ENCODE data around the gene GRK7. TPM values are rescaled to one million over a fixed set of nuclear protein-coding genes. Genes with fewer than 3 reads are reported as not detected.
"Not testable (repeated sequence)": the region's sequence is repeated elsewhere in the genome, so short reads cannot be mapped to it uniquely, and the experiment has no call there.

GRK7 gene
- total and polyA plus RNA-seq, 12 donors = 0.07 to 0.11 (median 0.07) TPM; not detected in 9

GRCh38 chr3:141788149-141788548, 24.9 kb downstream of the GRK7 start:
- Histone ChIP-seq H3K4me3 (no peak overlapping the region), H3K27me3 (no peaks in the 10 kb centered on the region), H3K27ac (no peak overlapping the region), H3K36me3 (replicated peaks in 1 of 2) (no peaks in the 10 kb centered on the region), H3K9me3 (replicated peaks in 1 of 3) (no peaks in the 10 kb centered on the region), H3K4me1 (replicated peaks in 1 of 2) (no peaks in the 10 kb centered on the region)
- 78 to 90% (median 86%) methylated on average over 3 to 4 of the region's 4 CpGs for WGBS, 4 donors
- intact Hi-C loops (cut with DNase I) = no loop called here
- DNase-seq = no peak
- TF ChIP-seq CTCF (IDR thresholded peaks at IDR 0.05) (no peak), POLR2A (IDR thresholded peaks at IDR 0.05) (no peak)

- H3K36me3 ChIP-seq (replicated peaks in 1 of 2); intact Hi-C loops (cut with DNase I); H3K27ac ChIP-seq; H3K9me3 ChIP-seq (replicated peaks in 1 of 3); H3K4me3 ChIP-seq; H3K4me1 ChIP-seq (replicated peaks in 1 of 2); DNase-seq; H3K27me3 ChIP-seq: not testable (repeated sequence)
- 90 to 93% (median 92%) methylated on average over 5 of the region's 5 CpGs for WGBS, 4 donors
Observed at GRCh38 chr3:141788750-141789149, 25.5 kb downstream of the GRK7 start.

GRCh38 chr3:141789281-141789680, 26.1 kb downstream of the GRK7 start:
- no peak for DNase-seq
- Histone ChIP-seq H3K27ac (no peak overlapping the region), H3K9me3 (replicated peaks in 1 of 3) (no peaks in the 10 kb centered on the region), H3K4me3 (no peak overlapping the region), H3K4me1 (replicated peaks in 1 of 2) (no peaks in the 10 kb centered on the region), H3K36me3 (replicated peaks in 1 of 2) (no peaks in the 10 kb centered on the region), H3K27me3 (no peaks in the 10 kb centered on the region)
- 94 to 98% (median 95%) methylated on average over 7 of the region's 7 CpGs for WGBS, 4 donors
- no peak for TF ChIP-seq CTCF (IDR thresholded peaks at IDR 0.05)
- no peak for TF ChIP-seq POLR2A (IDR thresholded peaks at IDR 0.05)
- intact Hi-C loops (cut with DNase I) = no loop called here

- H3K4me1 ChIP-seq (replicated peaks in 1 of 2) = no peaks in the 10 kb centered on the region
- H3K36me3 ChIP-seq (replicated peaks in 1 of 2) = no peaks in the 10 kb centered on the region
- H3K27me3 ChIP-seq = no peaks in the 10 kb centered on the region
- intact Hi-C loops (cut with DNase I) = loop anchor here in 1 of 2 donors (10.0 kb wide), 1 partner anchor 85 kb away; the partner anchor contains the start of gene ATP1B3
- no peak overlapping the region for H3K27ac ChIP-seq
- 89 to 93% (median 92%) methylated on average over 4 of the region's 4 CpGs for WGBS, 4 donors
- TF ChIP-seq POLR2A (IDR thresholded peaks at IDR 0.05) (no peak), CTCF (IDR thresholded peaks at IDR 0.05) (no peak)
- H3K9me3 ChIP-seq (replicated peaks in 1 of 3) = no peaks in the 10 kb centered on the region
- no peak overlapping the region for H3K4me3 ChIP-seq
- DNase-seq = no peak
Observed at GRCh38 chr3:141790171-141790570, 27.0 kb downstream of the GRK7 start.

- H3K36me3 ChIP-seq (replicated peaks in 1 of 2) = no peaks in the 10 kb centered on the region
- H3K27ac ChIP-seq = no peak overlapping the region
- H3K4me3 ChIP-seq = no peak overlapping the region
- WGBS, 4 donors = 93 to 100% (median 98%) methylated on average over 1 of the region's 1 CpG
- H3K4me1 ChIP-seq (replicated peaks in 1 of 2) = peaks cover 0 to 14% of the 10 kb centered on the region in 2 donors
- intact Hi-C loops (cut with DNase I) = loop anchor here in 1 of 2 donors (10.0 kb wide), 1 partner anchor 82 kb away; the partner anchor contains the start of gene ATP1B3
- no peaks in the 10 kb centered on the region for H3K9me3 ChIP-seq (replicated peaks in 1 of 3)
- TF ChIP-seq POLR2A (IDR thresholded peaks at IDR 0.05) (no peak), CTCF (IDR thresholded peaks at IDR 0.05) (no peak)
- no peak for DNase-seq
- no peaks in the 10 kb centered on the region for H3K27me3 ChIP-seq
Observed at GRCh38 chr3:141792495-141792894, 29.3 kb downstream of the GRK7 start.
